Chondrocyte (in vitro differentiated cells): ENCODE data around the gene GPR108. TPM values are rescaled to one million over a fixed set of nuclear protein-coding genes. Genes with fewer than 3 reads are reported as not detected.

Experiments used
- DNase-seq: peaks from one replicate; pipeline ENCODE4 v3.0.0; 2021; ENCODE audit warnings: mixed read lengths, low spot score
- H3K27ac Mint-ChIP-seq: one replicate; pipeline ENCODE4 v1.8.0; 2021; ENCODE audit warnings: mild to moderate bottlenecking, moderate library complexity, mixed read lengths; ENCODE audit not compliant: unreplicated experiment
- H3K27me3 Mint-ChIP-seq: 2 replicates; pipeline ENCODE4 v1.8.0; 2021; ENCODE audit warnings: low read depth, mixed read lengths
- H3K36me3 Mint-ChIP-seq: 2 replicates; pipeline ENCODE4 v1.8.0; 2021; ENCODE audit warnings: low read depth, mixed read lengths
- H3K4me1 Mint-ChIP-seq: 2 replicates; pipeline ENCODE4 v1.8.0; 2021; ENCODE audit warnings: low read depth, mild to moderate bottlenecking, mixed read lengths
- H3K4me3 Mint-ChIP-seq: one replicate; pipeline ENCODE4 v1.8.0; 2021; ENCODE audit warnings: mild to moderate bottlenecking, moderate library complexity, mixed read lengths; ENCODE audit not compliant: unreplicated experiment
- H3K9me3 Mint-ChIP-seq: 2 replicates; pipeline ENCODE4 v1.8.0; 2021; ENCODE audit warnings: low read depth, mixed read lengths
- total RNA-seq: library from RNA; stranded (reverse); gene quantifications from 3 replicates; pipeline ENCODE4 v1.2.1, GENCODE V29; 2021
- TF ChIP-seq, protein P1 (sequence below): fragments of 200-600 bp; sonication (generic); IDR thresholded peaks from 2 replicates; pipeline ENCODE4 v1.5.0; 2021; ENCODE audit warnings: antibody characterized with exemption, mild to moderate bottlenecking, moderate library complexity

The GPR108 gene
- total RNA-seq, 1 donor from 2014 or later, result 39.8 TPM

DNA sequence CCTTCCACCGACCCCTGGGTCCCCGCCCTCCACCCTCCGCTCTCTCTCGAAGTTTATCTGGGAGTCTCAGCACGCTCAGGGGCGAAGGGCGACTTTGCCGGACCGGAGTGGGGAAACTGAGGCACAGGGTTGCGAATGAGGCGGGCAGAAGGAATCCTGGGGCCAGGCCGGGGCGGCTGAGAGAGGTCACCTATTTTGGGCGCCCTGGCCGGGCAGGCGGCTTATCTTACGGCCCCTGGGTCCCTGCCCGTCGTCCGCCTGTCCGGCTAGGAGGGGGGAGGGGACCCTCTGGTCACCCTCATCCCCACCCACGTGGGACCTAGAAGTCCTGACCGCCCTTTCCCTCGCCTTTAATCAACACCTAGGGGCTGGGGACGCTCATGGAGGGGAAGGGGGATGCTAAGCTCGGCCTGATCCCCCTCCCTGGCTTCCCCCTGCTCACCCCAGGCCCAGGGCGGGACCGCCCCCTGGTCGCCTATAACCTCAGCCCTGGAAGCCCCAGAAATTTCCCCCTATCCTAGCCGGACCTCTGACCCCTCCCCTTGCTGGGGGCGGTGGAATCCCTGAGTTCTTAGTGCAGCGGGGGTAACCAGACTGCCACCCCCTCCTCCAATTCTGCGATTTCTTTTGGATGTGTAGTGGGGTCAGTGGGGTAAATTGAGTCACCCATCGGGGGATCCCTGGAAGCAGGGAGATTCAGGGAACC is 2.7 kb upstream of the GPR108 start:
- no peak for DNase-seq
- Mint-ChIP-seq H3K4me1 (peaks cover 76% of the 10 kb centered on the region), H3K27ac (peak overlapping the region; percentile 57)

DNA sequence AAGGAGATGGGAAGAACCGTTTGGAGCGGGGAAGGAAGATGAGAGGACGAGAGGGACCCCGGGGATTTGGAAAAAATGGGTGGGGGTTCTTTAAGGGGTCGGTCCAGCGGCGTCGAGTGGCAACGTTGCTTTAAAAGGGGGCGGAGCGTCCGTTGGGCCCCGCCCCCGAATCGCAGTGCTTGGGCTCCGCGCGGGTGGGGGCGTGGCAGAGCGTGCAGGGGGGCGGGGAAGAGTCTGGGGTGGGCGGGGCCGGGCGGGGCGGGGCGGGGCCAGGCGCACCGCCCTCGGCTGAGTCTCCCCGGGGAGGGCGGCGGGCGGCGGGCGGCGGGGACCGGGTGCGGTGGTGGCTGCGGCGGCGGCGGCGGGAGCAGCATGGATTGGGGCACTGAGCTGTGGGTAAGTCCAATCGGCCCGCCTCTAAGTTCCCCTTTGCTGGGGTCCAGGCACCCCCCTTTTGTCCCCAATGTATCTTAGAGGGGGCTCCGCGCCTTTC is 2.1 kb upstream of the GPR108 start, which contains the start of gene TRIP10:
TRIP10 (plus strand) TSS at position 291 of the 493 bp plus-strand sequence; CDS start at position 373, 82 bp downstream.
- Mint-ChIP-seq H3K36me3 (peaks cover 14% of the 10 kb centered on the region), H3K27ac (peak within 1 kb of the TSS; percentile 97), H3K27me3 (no peaks in the 10 kb centered on the region), H3K4me3 (peak within 1 kb of the TSS; percentile 85), H3K4me1 (peaks cover 70% of the 10 kb centered on the region), H3K9me3 (no peaks in the 10 kb centered on the region)
- TF ChIP-seq, protein P1, sequence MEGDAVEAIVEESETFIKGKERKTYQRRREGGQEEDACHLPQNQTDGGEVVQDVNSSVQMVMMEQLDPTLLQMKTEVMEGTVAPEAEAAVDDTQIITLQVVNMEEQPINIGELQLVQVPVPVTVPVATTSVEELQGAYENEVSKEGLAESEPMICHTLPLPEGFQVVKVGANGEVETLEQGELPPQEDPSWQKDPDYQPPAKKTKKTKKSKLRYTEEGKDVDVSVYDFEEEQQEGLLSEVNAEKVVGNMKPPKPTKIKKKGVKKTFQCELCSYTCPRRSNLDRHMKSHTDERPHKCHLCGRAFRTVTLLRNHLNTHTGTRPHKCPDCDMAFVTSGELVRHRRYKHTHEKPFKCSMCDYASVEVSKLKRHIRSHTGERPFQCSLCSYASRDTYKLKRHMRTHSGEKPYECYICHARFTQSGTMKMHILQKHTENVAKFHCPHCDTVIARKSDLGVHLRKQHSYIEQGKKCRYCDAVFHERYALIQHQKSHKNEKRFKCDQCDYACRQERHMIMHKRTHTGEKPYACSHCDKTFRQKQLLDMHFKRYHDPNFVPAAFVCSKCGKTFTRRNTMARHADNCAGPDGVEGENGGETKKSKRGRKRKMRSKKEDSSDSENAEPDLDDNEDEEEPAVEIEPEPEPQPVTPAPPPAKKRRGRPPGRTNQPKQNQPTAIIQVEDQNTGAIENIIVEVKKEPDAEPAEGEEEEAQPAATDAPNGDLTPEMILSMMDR, result no peak
- DNase-seq, result no peak

More for the DNA sequence above, 2.7 kb upstream of the GPR108 start:
- H3K4me3 Mint-ChIP-seq, result peak overlapping the region; percentile 85
- TF ChIP-seq, protein P1, result no peak
- no peaks in the 10 kb centered on the region for H3K27me3 Mint-ChIP-seq
- peaks cover 12% of the 10 kb centered on the region for H3K36me3 Mint-ChIP-seq
- H3K9me3 Mint-ChIP-seq, result no peaks in the 10 kb centered on the region

DNA sequence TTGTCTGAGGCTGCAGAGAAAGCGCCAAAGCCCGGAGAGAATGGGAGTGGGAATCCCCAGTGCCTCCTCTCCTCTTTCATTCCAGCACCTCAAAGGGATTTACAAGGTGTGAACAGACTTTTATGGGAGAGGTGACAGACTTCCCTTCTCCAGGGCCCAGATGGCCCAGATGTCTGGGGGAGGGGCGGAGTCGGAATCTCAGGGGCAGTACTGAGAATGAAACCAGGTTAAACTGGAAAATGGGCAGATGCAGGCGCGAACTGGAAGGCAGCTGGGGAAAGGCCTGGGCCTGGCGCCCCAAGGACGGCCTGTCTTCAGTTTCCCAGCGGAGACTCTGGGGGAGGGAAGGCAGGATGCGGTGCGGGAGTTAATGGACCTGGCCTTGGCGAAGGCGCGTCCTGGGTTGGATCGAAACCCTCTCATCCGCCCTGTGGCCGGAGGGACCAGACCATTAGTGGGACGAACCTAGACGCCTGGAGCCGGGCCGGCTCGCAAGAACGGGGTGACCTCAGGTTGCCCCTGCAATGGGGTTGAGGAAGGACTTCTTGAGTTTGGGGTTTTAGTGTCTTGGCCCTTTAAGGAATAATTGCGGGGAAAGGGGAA is 1.5 kb upstream of the GPR108 start:
- Mint-ChIP-seq H3K9me3 (no peaks in the 10 kb centered on the region), H3K27ac (peak overlapping the region; percentile 97), H3K4me1 (peaks cover 64% of the 10 kb centered on the region), H3K36me3 (peaks cover 10% of the 10 kb centered on the region), H3K27me3 (no peaks in the 10 kb centered on the region), H3K4me3 (peak overlapping the region; percentile 72)
- DNase-seq, result no peak
- TF ChIP-seq, protein P1, result peak; percentile 62

DNA sequence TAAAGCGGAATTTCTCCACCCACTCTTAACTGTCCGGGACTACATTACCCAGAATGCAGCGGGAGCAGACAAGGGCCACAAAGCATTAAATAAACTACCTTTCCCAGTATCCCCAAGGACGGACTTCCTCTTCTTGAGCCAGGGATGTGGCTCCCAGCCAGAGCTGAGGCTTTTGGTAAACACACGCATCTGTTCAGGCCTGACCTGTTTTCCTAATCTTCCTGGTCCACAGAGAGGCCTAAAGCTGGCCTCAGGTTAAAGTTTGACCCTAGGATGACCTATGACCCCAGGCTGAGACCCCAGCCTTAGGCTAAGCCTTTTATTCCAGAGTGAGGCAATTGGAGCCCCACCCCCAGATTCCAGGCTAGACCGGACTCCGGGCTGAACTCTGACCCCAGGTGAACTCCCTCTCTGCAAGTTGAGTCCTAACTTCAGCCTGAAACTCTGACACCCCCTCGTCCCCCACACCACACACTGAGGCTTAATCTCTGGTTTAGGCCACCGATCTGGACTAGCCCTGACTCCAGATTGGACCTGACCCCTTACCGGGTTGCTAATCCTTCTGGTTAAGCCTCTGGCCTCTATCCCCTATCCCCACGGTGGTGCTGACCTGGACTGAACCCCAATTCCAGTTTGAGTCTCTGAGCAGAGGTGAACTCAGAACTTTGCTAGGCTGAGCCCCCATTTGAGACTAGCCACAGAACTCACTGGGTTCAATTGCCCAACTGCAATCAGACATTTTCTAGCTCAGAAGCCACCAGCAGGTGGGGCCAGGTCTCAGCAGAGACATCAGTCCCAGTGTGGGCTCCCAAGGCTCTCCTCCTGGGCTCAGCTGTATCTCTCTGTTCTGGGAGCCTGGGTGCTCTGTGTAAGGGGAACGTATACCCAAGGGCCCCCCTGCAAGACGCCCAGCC is 750 bp upstream of the GPR108 start:
- TF ChIP-seq, protein P1, result peak; percentile 91
- DNase-seq, result no peak
- Mint-ChIP-seq H3K27ac (peak overlapping the region; percentile 97), H3K9me3 (no peaks in the 10 kb centered on the region), H3K4me1 (peaks cover 57% of the 10 kb centered on the region), H3K36me3 (peaks cover 8% of the 10 kb centered on the region), H3K27me3 (no peaks in the 10 kb centered on the region), H3K4me3 (peak overlapping the region; percentile 97)

DNA sequence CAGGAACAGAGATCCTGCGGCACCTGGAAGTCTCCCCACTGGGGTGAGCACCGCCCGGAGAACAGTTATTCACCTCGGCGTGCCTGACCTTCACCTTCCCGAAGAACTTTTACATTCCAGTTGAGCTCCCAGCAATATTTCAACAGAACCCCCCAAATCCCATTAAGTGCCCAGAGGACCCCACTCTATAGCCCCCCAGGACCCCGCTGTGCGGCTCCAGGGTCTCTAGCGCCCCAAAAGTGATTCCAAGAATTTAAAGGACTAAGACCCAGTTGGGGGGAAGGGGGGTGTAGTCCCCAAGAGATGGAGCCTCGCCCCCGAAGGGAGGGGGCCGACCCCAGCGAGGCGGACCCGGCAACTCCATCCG is 480 bp downstream of the GPR108 start:
- DNase-seq, result no peak
- Mint-ChIP-seq H3K27me3 (no peaks in the 10 kb centered on the region), H3K36me3 (peaks cover 7% of the 10 kb centered on the region), H3K4me1 (peaks cover 44% of the 10 kb centered on the region), H3K9me3 (no peaks in the 10 kb centered on the region), H3K4me3 (peak overlapping the region; percentile 97), H3K27ac (peak overlapping the region; percentile 97)
- TF ChIP-seq, protein P1, result peak; percentile 72
